A673 (cell line): Measurements from ENCODE around the gene PPP1R3G.

ENCODE experiments used
- EZH2 ChIP-seq: fragments of 200-600 bp; sonication (generic); IDR thresholded peaks from 2 replicates; pipeline ENCODE4 v1.6.1; 2017; ENCODE audit warnings: borderline replicate concordance, low read depth, mild to moderate bottlenecking, mixed read lengths, antibody characterized with exemption, low read length; ENCODE audit not compliant: poor library complexity, severe bottlenecking
- TF ChIP-seq, protein P1 (sequence below): fragments of 300-800, 200-600 bp; sonication (generic); conservative IDR thresholded peaks from 2 replicates; pipeline ENCODE4 v1.5.1; 2017; ENCODE audit warnings: low read depth, mild to moderate bottlenecking, antibody characterized with exemption, low read length, moderate library complexity, mixed read lengths

DNA sequence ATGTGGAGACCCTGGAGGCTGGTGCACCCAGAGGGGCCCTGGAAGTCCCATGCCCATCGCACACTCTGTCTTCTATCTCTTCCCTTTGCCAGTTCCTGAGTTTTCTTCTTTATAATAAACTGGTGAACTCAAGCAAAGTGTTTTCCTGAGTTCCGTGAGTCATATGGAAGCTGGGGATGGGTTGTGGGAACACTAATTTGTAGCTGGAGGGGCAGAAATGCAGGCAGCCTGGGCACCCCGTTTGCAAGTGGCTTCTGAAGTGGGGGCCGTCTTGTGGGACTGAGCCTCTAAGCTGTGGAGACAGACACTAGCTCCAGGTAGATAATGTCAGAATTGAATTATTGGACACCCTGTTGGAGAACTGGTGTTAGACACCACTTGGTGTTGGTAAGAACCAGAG lies 3.2 kb upstream of the PPP1R3G start:
- TF ChIP-seq EZH2 = no peak
- TF ChIP-seq, protein P1, sequence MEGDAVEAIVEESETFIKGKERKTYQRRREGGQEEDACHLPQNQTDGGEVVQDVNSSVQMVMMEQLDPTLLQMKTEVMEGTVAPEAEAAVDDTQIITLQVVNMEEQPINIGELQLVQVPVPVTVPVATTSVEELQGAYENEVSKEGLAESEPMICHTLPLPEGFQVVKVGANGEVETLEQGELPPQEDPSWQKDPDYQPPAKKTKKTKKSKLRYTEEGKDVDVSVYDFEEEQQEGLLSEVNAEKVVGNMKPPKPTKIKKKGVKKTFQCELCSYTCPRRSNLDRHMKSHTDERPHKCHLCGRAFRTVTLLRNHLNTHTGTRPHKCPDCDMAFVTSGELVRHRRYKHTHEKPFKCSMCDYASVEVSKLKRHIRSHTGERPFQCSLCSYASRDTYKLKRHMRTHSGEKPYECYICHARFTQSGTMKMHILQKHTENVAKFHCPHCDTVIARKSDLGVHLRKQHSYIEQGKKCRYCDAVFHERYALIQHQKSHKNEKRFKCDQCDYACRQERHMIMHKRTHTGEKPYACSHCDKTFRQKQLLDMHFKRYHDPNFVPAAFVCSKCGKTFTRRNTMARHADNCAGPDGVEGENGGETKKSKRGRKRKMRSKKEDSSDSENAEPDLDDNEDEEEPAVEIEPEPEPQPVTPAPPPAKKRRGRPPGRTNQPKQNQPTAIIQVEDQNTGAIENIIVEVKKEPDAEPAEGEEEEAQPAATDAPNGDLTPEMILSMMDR = no peak
